ENCODE results near the gene VPS13D. TPM values are rescaled to one million over a fixed set of nuclear protein-coding genes. Genes with fewer than 3 reads are reported as not detected.

VPS13D gene
- total RNA-seq, 1 experiment from 2014 or later = 20.2 TPM

GRCh38 chr1:12230549-12231275 is 882 bp downstream of the VPS13D start:
- peak overlapping the region; percentile 55 for H3K9ac ChIP-seq (ENCODE audit: extremely low read depth, insufficient read length, low read length)
- H2BK20ac ChIP-seq (ENCODE audit: low read depth, low read length, poor library complexity, severe bottlenecking) = no peak overlapping the region
- H3K27ac ChIP-seq (ENCODE audit: insufficient read length, low read depth, low read length) = no peak overlapping the region
- no peak overlapping the region for H2AK5ac ChIP-seq (ENCODE audit: insufficient read length, low read length)
- no peak overlapping the region for H3T11ph ChIP-seq (ENCODE audit: low read length)
- no peak overlapping the region for H3K18ac ChIP-seq (ENCODE audit: insufficient read length, low read depth, low read length)
- H2BK15ac ChIP-seq (ENCODE audit: low read depth, low read length) = no peak overlapping the region
- H3K4me1 Mint-ChIP-seq = peaks cover 14 to 15% of the 10 kb centered on the region in 2 experiments
- H3K4me3 Mint-ChIP-seq = peak overlapping the region; percentile 84 to 90
- H4K8ac ChIP-seq (replicated peaks; ENCODE audit: insufficient read length, low read depth, low read length) = no peak overlapping the region
- no peaks in the 10 kb centered on the region for H3K27me3 Mint-ChIP-seq (ENCODE audit: low read depth)
- H2BK120ac ChIP-seq (ENCODE audit: low read depth, low read length, poor library complexity, severe bottlenecking) = no peak overlapping the region
- H4K5ac ChIP-seq (ENCODE audit: insufficient read length, low read depth, low read length) = no peak overlapping the region
- H3K79me2 ChIP-seq (ENCODE audit: insufficient read depth, low read length) = no peaks in the 10 kb centered on the region; the same call in 1 of the 2 replicates
- no peaks in the 10 kb centered on the region; a peak in 1 of 5 replicates for H3K9me3 Mint-ChIP-seq
- DNase-seq = peak; percentile 37
- H3K4ac ChIP-seq (ENCODE audit: low read depth, low read length) = no peak overlapping the region
- H4K20me1 ChIP-seq (ENCODE audit: control insufficient read depth, insufficient read depth, insufficient read length) = no peaks in the 10 kb centered on the region
- H2AFZ ChIP-seq (ENCODE audit: low read length) = no peak overlapping the region
- no peak overlapping the region for H4K91ac ChIP-seq (ENCODE audit: insufficient read length, low read depth, low read length)
- no peak overlapping the region for H3K27ac Mint-ChIP-seq
- no peak overlapping the region for H2BK5ac ChIP-seq (ENCODE audit: insufficient read length, low read length)
- peak overlapping the region; percentile 87 for H3K4me2 ChIP-seq (ENCODE audit: insufficient read depth, insufficient read length, low read length)
- no peak overlapping the region; the same call in 1 of the 2 replicates for H3K14ac ChIP-seq (ENCODE audit: insufficient read depth, low read length)
- WGBS (ENCODE audit: extremely low coverage, insufficient read length, low lambda C conversion rate) = no CpG with 5 or more reads among the region's 36 CpGs
- no peak overlapping the region for H3K56ac ChIP-seq (ENCODE audit: insufficient read length, low read depth, low read length)
- H3K9me3 ChIP-seq (ENCODE audit: control insufficient read depth, low read depth, low read length) = no peaks in the 10 kb centered on the region
- peaks cover 3% of the 10 kb centered on the region for H3K79me1 ChIP-seq (ENCODE audit: insufficient read depth, low read depth, low read length, poor library complexity, severe bottlenecking)
- peaks cover 8% of the 10 kb centered on the region for H3K23me2 ChIP-seq (ENCODE audit: insufficient read length, low read depth, low read length, poor library complexity, severe bottlenecking)
- no peaks in the 10 kb centered on the region for H3K27me3 ChIP-seq (ENCODE audit: insufficient read depth, low read length)
- peaks cover 2% of the 10 kb centered on the region; the same call in 1 of the 2 replicates for H3K4me1 ChIP-seq (ENCODE audit: insufficient read depth, low read length)
- H3K23ac ChIP-seq (ENCODE audit: insufficient read length, low read depth, low read length) = no peak overlapping the region
- no peak for TF ChIP-seq CTCF (conservative IDR thresholded peaks at IDR 0.05)
- H2BK12ac ChIP-seq (ENCODE audit: insufficient read length, low read depth, low read length) = no peak overlapping the region
- peaks cover 0 to 5% (median 4%) of the 10 kb centered on the region in 3 experiments; a peak in 3 of 7 replicates for H3K36me3 Mint-ChIP-seq (ENCODE audit: insufficient read depth in 1 of 3, low read depth in 3 of 3)

Measured in H9 (cell line).